Gastrocnemius medialis (tissue), 4 donors: ENCODE data around the gene VAT1L. TPM values are rescaled to one million over a fixed set of nuclear protein-coding genes. Genes with fewer than 3 reads are reported as not detected.

Experiments
- ATAC-seq, 2 donors: fragments of 150-250 bp; one replicate each; pipeline ENCODE4 v1.9.1; 2016
- DNase-seq, 2 donors: peaks; one replicate each; pipeline ENCODE4 v3.0.0-alpha.2; 2019
- H3K27ac ChIP-seq, 4 donors: fragments of 200-600 bp; sonication (generic); 1 replicate in 1 of 4; 2 replicates in 3 of 4; pipeline ENCODE4 v1.5.1; 2016 to 2018; ENCODE audit warnings: mild to moderate bottlenecking in 2 of 4, moderate library complexity in 1 of 4
- H3K27me3 ChIP-seq, 3 donors: fragments of 200-600 bp; sonication (generic) in 2 of 3; 1 replicate in 1 of 3; 2 replicates in 2 of 3; pipeline versions ENCODE4 v1.5.1 to v1.6.0; 2016 to 2019; ENCODE audit warnings: mild to moderate bottlenecking in 1 of 3, moderate library complexity in 1 of 3
- H3K36me3 ChIP-seq, 2 donors: fragments of 200-600 bp; sonication (generic) in 1 of 2; one replicate each; pipeline ENCODE4 v1.5.1; 2017 to 2018
- H3K4me1 ChIP-seq, 2 donors: fragments of 200-600 bp; sonication (generic) in 1 of 2; one replicate each; pipeline ENCODE4 v1.5.1; 2016 to 2017; ENCODE audit warnings: mild to moderate bottlenecking in 2 of 2
- H3K4me3 ChIP-seq, 4 donors: fragments of 200-600 bp; sonication (generic) in 3 of 4; 1 replicate in 1 of 4; 2 replicates in 3 of 4; pipeline ENCODE4 v1.5.1; 2016 to 2019; ENCODE audit warnings: mild to moderate bottlenecking in 2 of 4
- H3K9me3 ChIP-seq, 3 donors: fragments of 200-600 bp; sonication (generic) in 2 of 3; 1 replicate in 1 of 3; 2 replicates in 2 of 3; pipeline ENCODE4 v1.5.1; 2016 to 2019
- CTCF ChIP-seq, 5 experiments: fragments of 450-650 bp in 3 of 5; fragments of 200-600 bp in 2 of 5; sonication (generic) in 2 of 5; IDR thresholded peaks in 4 of 5; conservative IDR thresholded peaks in 1 of 5; 1 replicate in 4 of 5; 2 replicates in 1 of 5; pipeline ENCODE4 v1.5.1; 2016 to 2019; ENCODE audit warnings: antibody characterized with exemption in 5 of 5, mild to moderate bottlenecking in 3 of 5, moderate library complexity in 3 of 5
- POLR2A ChIP-seq, 2 donors: fragments of 450-650 bp; IDR thresholded peaks; one replicate each; pipeline ENCODE4 v1.6.1; 2017; ENCODE audit warnings: antibody characterized with exemption in 2 of 2, mild to moderate bottlenecking in 2 of 2, moderate library complexity in 2 of 2
- in situ Hi-C, 4 donors: fragments of 200-750 bp; cut with MboI; loops; one replicate each; pipeline versions ENCODE4 v1.15.0 to v1.8.0; 2017; ENCODE audit warnings: low sequenced_read_pairs in 4 of 4
- intact Hi-C: fragments of 100-400 bp; cut with DNase I; formaldehyde crosslinking; loops from one replicate; pipeline ENCODE4 v1.15.1; 2023; ENCODE audit warnings: low total_unique reads
- total RNA-seq, 4 donors: library from RNA; depleted of rRNA; stranded (reverse); fragments of >200 nt; gene quantifications; one replicate each; pipeline versions ENCODE4 v1.1.0 to v1.2.3, GENCODE V29; 2016

The VAT1L gene
- total RNA-seq, 4 donors from 2014 or later, result 0.04 TPM; not detected in 3

GRCh38 chr16:77763994-77764393, 24.4 kb upstream of the VAT1L start:
- ATAC-seq (no peak), DNase-seq (no peak)
- Histone ChIP-seq H3K27ac (no peak overlapping the region), H3K4me1 (no peaks in the 10 kb centered on the region), H3K9me3 (no peaks in the 10 kb centered on the region), H3K4me3 (no peak overlapping the region), H3K36me3 (no peaks in the 10 kb centered on the region), H3K27me3 (no peaks in the 10 kb centered on the region)
- intact Hi-C loops (no loop called here), in situ Hi-C loops (loop anchor here in 1 of 4 donors (10.0 kb wide), 1 partner anchor 59 kb away; no protein-coding TSS in a partner anchor)
- TF ChIP-seq CTCF (IDR thresholded peaks at IDR 0.05 in 4 of 5, conservative IDR thresholded peaks at IDR 0.05 in 1 of 5) (no peak), POLR2A (IDR thresholded peaks at IDR 0.05) (no peak)

- TF ChIP-seq CTCF (IDR thresholded peaks at IDR 0.05 in 4 of 5, conservative IDR thresholded peaks at IDR 0.05 in 1 of 5) (no peak), POLR2A (IDR thresholded peaks at IDR 0.05) (no peak)
- H3K9me3 ChIP-seq, result no peaks in the 10 kb centered on the region
- in situ Hi-C loops, result loop anchor here in 1 of 4 donors (10.0 kb wide), 1 partner anchor 62 kb away; no protein-coding TSS in a partner anchor
- no peak for DNase-seq
- no peaks in the 10 kb centered on the region for H3K4me1 ChIP-seq
- H3K36me3 ChIP-seq, result no peaks in the 10 kb centered on the region
- H3K27me3 ChIP-seq, result no peaks in the 10 kb centered on the region
- intact Hi-C loops, result no loop called here
- ATAC-seq, result no peak
- no peak overlapping the region for H3K27ac ChIP-seq
- H3K4me3 ChIP-seq, result no peak overlapping the region
Observed at GRCh38 chr16:77767211-77767610, 21.2 kb upstream of the VAT1L start.

- no peaks in the 10 kb centered on the region for H3K36me3 ChIP-seq
- DNase-seq (no peak), ATAC-seq (no peak)
- no peak overlapping the region for H3K4me3 ChIP-seq
- H3K9me3 ChIP-seq, result no peaks in the 10 kb centered on the region
- H3K27ac ChIP-seq, result no peak overlapping the region
- TF ChIP-seq POLR2A (IDR thresholded peaks at IDR 0.05) (no peak), CTCF (IDR thresholded peaks at IDR 0.05 in 4 of 5, conservative IDR thresholded peaks at IDR 0.05 in 1 of 5) (no peak)
- no peaks in the 10 kb centered on the region for H3K27me3 ChIP-seq
- in situ Hi-C loops (loop anchor here in 1 of 4 donors (10.0 kb wide), 1 partner anchor 63 kb away; no protein-coding TSS in a partner anchor), intact Hi-C loops (no loop called here)
- H3K4me1 ChIP-seq, result no peaks in the 10 kb centered on the region
Observed at GRCh38 chr16:77767826-77768225, 20.5 kb upstream of the VAT1L start.

GRCh38 chr16:77775911-77776909, 12.2 kb upstream of the VAT1L start:
- Histone ChIP-seq H3K4me3 (no peak overlapping the region), H3K4me1 (no peaks in the 10 kb centered on the region), H3K27ac (no peak overlapping the region), H3K36me3 (no peaks in the 10 kb centered on the region), H3K27me3 (no peaks in the 10 kb centered on the region), H3K9me3 (no peaks in the 10 kb centered on the region)
- no peak for DNase-seq
- intact Hi-C loops, result no loop called here
- TF ChIP-seq POLR2A (IDR thresholded peaks at IDR 0.05), result no peak
- TF ChIP-seq CTCF (IDR thresholded peaks at IDR 0.05 in 4 of 5, conservative IDR thresholded peaks at IDR 0.05 in 1 of 5), result no peak
- no peak for ATAC-seq
- in situ Hi-C loops, result no loop called here
